ENCODE data around the gene TP53RK.

The TP53RK gene

DNA sequence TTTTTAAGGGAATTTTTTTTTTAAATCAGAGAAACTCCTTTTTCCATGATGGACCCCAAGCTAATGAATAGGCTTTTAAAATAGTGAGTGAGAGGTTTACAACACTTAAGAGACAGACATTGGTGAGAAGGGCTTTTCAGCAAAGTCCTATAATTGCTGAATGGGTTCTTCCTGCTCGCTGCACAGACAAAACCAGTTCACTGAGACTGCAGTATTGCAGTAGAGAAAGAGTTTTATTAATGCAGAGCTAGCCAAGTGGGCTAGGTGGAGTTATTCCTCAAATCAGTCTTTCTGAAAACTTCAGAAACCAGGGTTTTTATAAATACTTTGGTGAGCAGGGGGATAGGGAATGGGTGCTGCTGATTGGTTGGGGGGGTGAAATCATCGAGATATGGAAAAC is 17.0 kb upstream of the TP53RK start:
- DNase-seq: no peak

DNA sequence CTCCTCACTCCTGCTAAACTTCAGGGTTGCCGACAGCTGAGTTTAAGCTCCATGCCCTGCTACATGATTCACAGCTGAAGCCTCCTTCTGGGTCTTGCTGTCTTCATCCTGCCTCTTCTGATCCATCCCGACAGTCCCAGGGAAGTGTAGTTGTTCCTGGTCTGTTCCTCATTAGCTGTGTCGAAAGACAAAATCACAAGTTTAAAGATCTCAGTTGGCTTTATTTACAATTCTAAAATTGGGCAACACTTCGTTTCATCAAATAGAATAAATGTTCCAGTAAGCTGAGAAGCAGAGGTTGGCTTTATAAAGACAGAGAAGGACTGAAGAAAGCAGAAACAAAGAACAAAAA is 16.1 kb upstream of the TP53RK start:
- no peak for DNase-seq

DNA sequence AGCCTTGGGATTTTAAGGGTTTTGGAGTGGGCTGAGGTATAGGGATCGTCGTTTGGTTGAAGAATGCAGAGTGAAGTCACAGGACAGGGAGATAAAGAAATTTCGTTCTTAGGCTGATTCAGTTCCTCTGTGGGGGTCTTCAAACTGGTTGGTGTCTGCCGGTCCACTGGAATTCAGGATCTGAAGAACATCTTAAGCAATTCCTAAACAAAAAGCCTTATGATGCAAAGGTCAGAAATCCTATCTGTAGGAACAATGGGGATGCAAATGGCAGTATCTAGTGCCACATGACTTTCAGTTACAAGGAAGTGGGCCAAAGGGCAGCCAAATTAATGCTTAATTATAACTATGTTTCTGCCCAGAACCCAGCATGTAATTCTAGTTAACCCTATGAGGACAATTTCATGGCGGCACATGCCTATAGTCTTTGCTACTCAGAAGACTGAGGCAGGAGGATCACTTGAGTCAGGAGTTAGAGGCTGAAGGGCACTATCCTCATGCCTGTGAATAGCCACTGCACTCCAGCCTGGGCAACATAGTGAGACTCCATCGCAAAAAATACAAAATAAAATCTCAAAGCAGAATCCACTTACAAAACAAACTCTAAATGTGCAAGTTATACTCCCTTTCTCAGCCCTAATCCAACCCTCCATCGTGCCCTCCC is 15.6 kb upstream of the TP53RK start:
- no peak for DNase-seq

DNA sequence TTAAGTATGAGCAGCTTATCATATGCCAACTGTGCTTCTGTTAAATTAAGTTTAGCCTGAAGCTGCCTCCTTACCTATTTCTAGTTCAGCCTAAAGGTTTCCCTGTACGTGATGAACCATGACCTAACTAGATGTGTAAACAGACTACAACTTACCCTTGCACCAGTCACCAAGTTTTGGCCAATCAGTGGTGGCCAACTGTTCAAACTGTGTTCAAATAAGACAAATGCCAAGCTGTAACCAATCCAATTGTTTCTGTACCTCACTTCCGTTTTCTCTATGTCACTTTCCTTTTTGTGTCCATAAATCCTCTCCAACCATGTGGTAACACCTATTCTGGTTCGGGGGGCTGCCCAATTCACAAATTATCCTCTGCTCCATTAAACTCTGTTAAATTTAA is 14.2 kb upstream of the TP53RK start:
- DNase-seq: no peak

DNA sequence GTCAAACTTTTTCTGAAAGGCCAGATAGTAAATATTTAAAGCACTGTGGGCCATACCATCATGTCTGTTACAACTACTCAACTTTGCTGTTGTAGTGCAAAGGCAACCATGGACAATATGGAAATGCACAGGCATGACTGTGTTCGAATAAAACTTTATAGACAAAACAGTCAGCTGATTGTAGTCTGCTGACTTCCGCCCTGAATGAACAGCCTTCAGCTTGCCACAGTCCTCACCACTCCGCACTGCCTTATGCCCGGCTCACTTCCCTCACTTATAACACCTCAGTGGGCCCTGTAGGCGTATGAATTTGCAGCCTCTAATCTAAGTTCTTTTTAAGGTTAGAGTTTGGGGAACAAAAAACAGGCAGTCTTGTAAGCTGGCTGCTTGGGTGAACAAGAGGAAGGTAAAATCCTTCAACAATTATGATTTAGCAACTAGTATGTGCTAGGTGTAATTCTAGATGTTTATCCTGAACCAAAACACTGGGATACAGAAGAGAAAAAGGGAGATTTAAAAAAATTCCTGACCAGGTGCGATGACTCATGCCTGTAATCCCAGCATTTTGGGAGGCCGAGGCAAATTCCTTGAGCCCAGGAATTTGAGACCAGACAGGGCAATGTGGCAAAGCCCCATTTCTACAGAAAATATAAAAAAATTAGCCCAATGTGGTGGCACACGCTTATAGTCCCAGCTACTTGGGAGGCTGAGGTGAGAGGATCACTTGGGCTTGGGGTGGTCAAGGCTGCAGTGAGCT is 13.4 kb upstream of the TP53RK start:
- DNase-seq: no peak

- no peak for DNase-seq
Observed at GRCh38 chr20:46701986-46702385, 12.7 kb upstream of the TP53RK start.

- no peak for DNase-seq
Observed at GRCh38 chr20:46701556-46701955, 12.3 kb upstream of the TP53RK start.

DNA sequence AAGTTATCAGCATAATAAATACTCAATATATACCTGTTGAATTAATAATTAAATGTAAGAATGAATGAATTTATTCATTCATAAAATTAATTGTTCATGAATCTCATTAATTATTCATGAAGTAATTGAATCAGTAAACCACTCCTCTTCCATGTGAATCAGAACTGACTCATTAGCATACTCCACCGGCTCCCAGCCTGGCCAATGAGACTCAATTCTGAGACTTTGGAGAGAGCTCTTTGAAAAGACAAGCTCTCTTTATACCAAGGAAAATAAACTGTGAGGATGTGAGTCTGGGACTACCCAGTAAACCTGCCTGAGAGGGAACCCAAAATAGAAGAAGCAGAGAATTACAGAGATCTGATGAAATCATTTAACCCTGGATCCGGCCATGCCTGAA is 11.8 kb upstream of the TP53RK start:
- DNase-seq: no peak

DNA sequence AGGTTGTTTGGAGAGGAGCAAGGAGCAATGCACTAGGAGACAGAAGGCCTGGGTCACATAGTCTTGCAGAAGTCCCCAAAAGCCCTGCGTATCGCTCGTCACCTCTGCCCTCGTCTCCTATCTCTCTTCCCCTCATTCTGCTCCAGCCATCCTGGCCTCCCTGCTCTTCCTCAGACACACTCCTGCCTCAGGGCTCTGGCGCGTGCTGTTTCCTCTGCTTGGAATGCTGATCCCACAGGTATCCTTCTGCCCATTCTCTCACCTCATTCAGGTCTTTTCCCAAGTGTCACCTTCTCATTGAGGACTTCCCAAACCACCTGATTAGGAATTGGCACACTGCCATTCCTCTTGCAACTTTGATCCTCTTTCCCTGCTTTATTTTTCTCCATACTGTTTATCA is 11.2 kb upstream of the TP53RK start:
- no peak for DNase-seq

DNA sequence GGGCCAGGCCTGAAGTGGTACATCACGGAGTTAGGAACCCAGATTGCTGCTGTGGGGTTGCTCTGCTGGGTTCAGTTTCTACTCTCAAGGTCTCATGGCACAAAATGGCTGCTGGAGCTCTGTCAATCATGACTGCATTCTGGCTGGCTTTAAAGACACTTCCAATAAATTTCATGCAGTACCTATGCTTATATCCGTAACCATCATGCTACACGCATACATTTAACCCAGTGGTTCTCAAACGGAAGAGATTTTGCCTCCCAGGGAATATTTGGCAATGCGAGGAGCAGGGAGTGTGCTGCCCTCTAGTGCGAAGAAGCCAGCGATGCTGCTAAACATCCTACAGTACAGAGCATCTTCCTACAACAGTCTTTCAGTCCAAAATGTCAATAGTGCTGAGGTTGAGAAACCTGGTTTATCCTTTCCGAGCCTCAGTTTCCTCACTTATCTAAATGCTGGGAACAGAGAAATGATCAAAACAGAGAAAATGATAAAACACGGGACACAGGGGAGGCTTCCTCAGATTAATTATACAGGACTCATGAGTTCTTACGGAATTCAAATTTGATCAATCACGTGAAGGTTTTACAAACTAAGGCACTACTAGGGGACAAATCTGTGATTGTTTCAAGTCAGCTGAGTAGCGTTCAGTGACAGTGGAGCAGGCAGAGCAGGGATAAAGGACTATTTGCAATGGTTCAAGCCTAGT is 10.6 kb upstream of the TP53RK start:
- DNase-seq: no peak

DNA sequence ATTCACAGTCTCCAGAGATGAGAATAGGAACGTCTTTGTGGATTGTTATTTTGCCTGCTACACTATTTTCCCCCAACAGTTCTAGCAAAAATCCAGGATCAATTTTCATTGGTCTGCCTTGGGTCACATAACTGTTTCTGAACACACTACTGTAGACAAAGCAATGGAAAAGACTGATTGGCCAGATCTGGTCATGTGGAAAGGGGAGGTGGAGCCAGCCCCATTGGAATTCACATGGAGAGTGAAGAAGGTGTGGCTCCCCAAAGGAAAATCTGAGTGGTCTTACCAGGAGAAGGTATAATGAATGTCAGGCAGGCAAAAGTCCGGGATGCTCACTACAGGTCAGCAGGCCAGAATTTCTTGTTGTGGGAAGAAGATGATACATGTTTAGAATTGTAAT is 9.5 kb upstream of the TP53RK start:
- DNase-seq: no peak

DNA sequence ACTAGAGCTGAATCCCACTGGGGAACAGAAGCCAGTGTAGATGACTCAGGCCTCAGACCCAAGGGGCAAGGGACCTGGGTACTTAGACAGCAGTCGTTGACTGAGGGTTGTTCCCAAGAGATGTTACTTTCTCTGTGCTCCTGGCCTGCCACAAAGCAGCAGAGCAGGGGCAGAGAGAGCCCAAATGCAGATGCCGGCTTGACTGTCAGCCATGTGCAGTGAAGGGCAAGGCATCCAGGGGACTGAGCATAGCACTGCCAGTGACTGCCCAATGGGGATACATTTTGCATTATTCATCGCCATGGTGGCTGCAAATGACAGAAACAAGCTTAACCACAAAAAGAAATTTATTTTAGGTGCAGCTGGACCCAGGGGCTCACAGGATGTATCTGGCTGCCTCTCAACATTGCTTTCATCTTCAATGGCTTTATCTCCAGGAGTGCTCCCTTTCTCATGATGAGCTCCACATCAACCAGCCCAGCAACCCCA is 7.6 kb upstream of the TP53RK start:
- no peak for DNase-seq

GRCh38 chr20:46695892-46696291 is 6.6 kb upstream of the TP53RK start:
- no peak for DNase-seq

- no peak for DNase-seq
Observed at GRCh38 chr20:46694484-46694883, 5.2 kb upstream of the TP53RK start.

DNA sequence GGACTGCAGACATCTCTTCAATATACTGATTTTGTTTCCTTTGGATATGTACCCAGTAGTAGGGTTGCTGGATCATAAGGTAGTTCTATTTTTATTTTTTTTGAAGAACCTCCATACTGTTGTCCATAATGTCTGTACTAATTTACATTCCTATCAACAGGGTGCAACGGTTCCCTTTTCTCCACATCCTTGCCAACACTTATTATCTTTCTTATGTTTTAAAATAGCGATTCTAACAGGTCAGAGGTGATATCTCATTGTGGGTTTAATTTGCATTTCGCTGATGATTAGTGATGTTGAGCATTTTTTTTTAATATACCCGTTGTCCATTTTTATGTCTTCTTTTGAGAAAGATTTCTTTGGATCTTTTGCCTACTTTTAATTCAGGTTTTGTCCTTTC is 2.0 kb upstream of the TP53RK start:
- no peak for DNase-seq

- no peak for DNase-seq
Observed at GRCh38 chr20:46690219-46691106, 1.2 kb upstream of the TP53RK start.

- DNase-seq: no peak
Observed at GRCh38 chr20:46689754-46690085, 476 bp upstream of the TP53RK start.

- DNase-seq: no peak
Observed at GRCh38 chr20:46688151-46689081, 828 bp downstream of the TP53RK start.

DNA sequence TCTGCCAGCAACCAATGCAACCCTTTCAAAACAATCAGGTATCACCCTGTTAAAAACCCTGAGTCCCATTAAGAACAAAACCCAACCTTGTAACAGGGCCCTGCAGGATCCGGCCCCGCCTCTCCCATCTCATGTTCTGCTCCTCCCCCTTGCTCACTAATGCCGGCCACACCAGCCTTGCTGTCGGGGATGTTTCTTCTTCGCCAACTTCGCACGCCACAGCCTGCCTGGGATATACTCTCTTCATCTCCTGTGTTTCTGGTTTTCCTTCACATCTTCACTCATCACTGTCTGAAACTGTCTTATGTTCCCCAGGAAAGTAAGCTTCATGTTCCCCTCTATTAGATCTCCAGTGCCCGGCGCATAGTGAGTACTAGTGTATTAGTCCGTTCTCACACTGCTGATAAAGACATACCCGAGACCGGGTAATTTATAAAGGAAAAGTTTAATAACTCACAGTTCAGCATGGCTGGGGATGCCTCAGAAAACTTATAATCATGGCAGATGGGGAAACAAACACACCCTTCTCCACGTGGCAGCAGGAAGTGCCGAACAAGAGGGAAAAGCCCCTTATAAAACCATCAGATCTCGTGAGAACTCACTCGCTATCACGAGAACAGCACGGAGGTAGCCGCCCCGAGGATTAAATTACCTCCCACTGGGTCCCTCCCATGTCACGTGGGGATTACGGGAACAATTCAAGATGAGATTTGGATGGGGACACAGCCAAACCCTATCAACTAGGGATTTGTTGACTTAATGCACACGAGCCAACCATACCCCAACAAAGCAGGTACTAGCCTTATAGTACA is 5.1 kb downstream of the TP53RK start:
- DNase-seq: no peak

- no peak for DNase-seq
Observed at GRCh38 chr20:46683668-46683938, 5.6 kb downstream of the TP53RK start.

DNA sequence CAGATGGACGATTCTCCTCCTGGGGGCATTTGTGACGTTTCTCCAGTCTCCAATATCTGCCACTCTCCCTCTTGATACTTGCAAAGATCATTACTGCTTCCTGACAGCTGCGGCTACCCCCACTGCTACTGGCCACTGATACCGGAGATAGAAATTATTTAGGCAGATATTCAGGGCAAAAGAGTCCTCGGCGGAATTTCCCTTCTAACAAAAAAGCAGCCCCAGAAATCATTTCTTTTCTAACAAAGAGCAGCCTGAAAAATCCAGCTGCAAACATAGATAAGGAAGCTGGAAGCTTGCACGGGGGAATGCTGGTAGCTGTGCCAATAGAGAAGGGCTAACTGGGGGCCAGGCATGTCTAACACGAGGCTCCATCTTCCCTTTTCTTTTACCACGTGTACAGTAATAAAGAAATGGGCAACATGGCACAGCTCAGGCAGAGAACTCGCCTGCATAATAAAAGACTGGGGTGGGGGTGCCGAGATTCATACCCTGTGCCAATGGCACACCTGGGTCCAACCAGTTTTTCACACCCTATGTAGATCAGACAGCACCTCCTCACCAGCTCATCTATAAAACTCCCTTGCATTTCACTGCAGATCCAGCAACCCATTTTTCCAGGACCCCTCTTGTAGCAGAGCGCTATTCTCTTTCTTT is 6.1 kb downstream of the TP53RK start:
- no peak for DNase-seq

All from effector CD8-positive, alpha-beta T cell (primary cell).